Natural killer cell treated with Interleukin-12 subunit alpha and Interleukin-12 subunit beta and Interleukin-15 and Interleukin-18, amount 100 ng/mL, for 72 hours (primary cell): Measurements from ENCODE around the gene LRMDA. TPM values are rescaled to one million over a fixed set of nuclear protein-coding genes. Genes with fewer than 3 reads are reported as not detected.
"Not testable (repeated sequence)": the region's sequence is repeated elsewhere in the genome, so short reads cannot be mapped to it uniquely, and the experiment has no call there.

Source experiments
- ATAC-seq, 2 donors: fragments of 150-1000 bp; cut with Tn5 transposase in 1 of 2; sonication (Bioruptor Pico), chemical (Tn5 transposase) in 1 of 2; 2 replicates each; pipeline ENCODE4 v1.10.0; 2021
- DNase-seq: peaks from one replicate; pipeline ENCODE4 v3.0.0; 2022; ENCODE audit warnings: low spot score
- H3K27ac Mint-ChIP-seq, 2 donors: 1 replicate in 1 of 2; 2 replicates in 1 of 2; pipeline ENCODE4 v1.8.0; 2022; ENCODE audit warnings: mixed read lengths in 2 of 2, mild to moderate bottlenecking in 1 of 2, moderate library complexity in 1 of 2
- H3K27me3 Mint-ChIP-seq, 2 donors: 1 replicate in 1 of 2; 2 replicates in 1 of 2; pipeline ENCODE4 v1.8.0; 2022; ENCODE audit warnings: mixed read lengths in 2 of 2
- H3K36me3 Mint-ChIP-seq: one replicate; pipeline ENCODE4 v1.8.0; 2022; ENCODE audit warnings: mixed read lengths
- H3K4me1 Mint-ChIP-seq, 2 donors: 1 replicate in 1 of 2; 2 replicates in 1 of 2; pipeline ENCODE4 v1.8.0; 2022; ENCODE audit warnings: low read depth in 2 of 2, mixed read lengths in 2 of 2, mild to moderate bottlenecking in 1 of 2
- H3K4me3 Mint-ChIP-seq: one replicate; pipeline ENCODE4 v1.8.0; 2022; ENCODE audit warnings: mixed read lengths
- H3K9me3 Mint-ChIP-seq: 2 replicates; pipeline ENCODE4 v1.8.0; 2022; ENCODE audit warnings: mixed read lengths
- total RNA-seq, 2 donors: library from RNA; stranded (reverse); gene quantifications; one replicate each; pipeline ENCODE4 v1.2.3, GENCODE V29; 2022

LRMDA gene
- total RNA-seq, 2 donors from 2014 or later, result 0.92 to 1.8 TPM

- DNase-seq (no peak), ATAC-seq (no peak)
- Mint-ChIP-seq H3K9me3 (no peaks in the 10 kb centered on the region), H3K27ac (no peak overlapping the region), H3K27me3 (peaks cover 0 to 4% of the 10 kb centered on the region in 2 donors), H3K4me1 (no peaks in the 10 kb centered on the region), H3K36me3 (no peaks in the 10 kb centered on the region), H3K4me3 (no peak overlapping the region)
Observed at GRCh38 chr10:76122056-76122455, 690.6 kb downstream of the LRMDA start.

GRCh38 chr10:76124280-76124679 is 692.9 kb downstream of the LRMDA start:
- H3K9me3 Mint-ChIP-seq, result no peaks in the 10 kb centered on the region

GRCh38 chr10:76125900-76126299 is 694.5 kb downstream of the LRMDA start:
- H3K4me3 Mint-ChIP-seq, result no peak overlapping the region
- DNase-seq (no peak), ATAC-seq (no peak)
- no peaks in the 10 kb centered on the region for H3K9me3 Mint-ChIP-seq
- peaks cover 0 to 5% of the 10 kb centered on the region in 2 donors for H3K27me3 Mint-ChIP-seq
- H3K27ac Mint-ChIP-seq, result no peak overlapping the region
- H3K36me3 Mint-ChIP-seq, result no peaks in the 10 kb centered on the region
- H3K4me1 Mint-ChIP-seq, result no peaks in the 10 kb centered on the region

More at GRCh38 chr10:76124280-76124679, 692.9 kb downstream of the LRMDA start:
- ATAC-seq (no peak), DNase-seq (no peak)
- no peaks in the 10 kb centered on the region for H3K4me1 Mint-ChIP-seq
- H3K27ac Mint-ChIP-seq, result no peak overlapping the region
- no peaks in the 10 kb centered on the region for H3K36me3 Mint-ChIP-seq
- H3K27me3 Mint-ChIP-seq, result peaks cover 0 to 8% of the 10 kb centered on the region in 2 donors
- H3K4me3 Mint-ChIP-seq, result no peak overlapping the region

GRCh38 chr10:76126607-76127527 is 695.4 kb downstream of the LRMDA start:
- H3K9me3 Mint-ChIP-seq, result no peaks in the 10 kb centered on the region
- no peaks in the 10 kb centered on the region for H3K4me1 Mint-ChIP-seq
- H3K4me3 Mint-ChIP-seq, result no peak overlapping the region
- DNase-seq (no peak), ATAC-seq (no peak)
- no peak overlapping the region for H3K27ac Mint-ChIP-seq
- no peaks in the 10 kb centered on the region for H3K36me3 Mint-ChIP-seq
- peaks cover 0 to 4% of the 10 kb centered on the region in 2 donors for H3K27me3 Mint-ChIP-seq

GRCh38 chr10:76127984-76128589 is 696.7 kb downstream of the LRMDA start:
- no peak overlapping the region for H3K4me3 Mint-ChIP-seq
- DNase-seq, result no peak
- no peaks in the 10 kb centered on the region for H3K36me3 Mint-ChIP-seq
- no peaks in the 10 kb centered on the region for H3K9me3 Mint-ChIP-seq
- no peaks in the 10 kb centered on the region for H3K4me1 Mint-ChIP-seq
- H3K27ac Mint-ChIP-seq, result no peak overlapping the region
- H3K27me3 Mint-ChIP-seq, result peaks cover 0 to 4% of the 10 kb centered on the region in 2 donors
- ATAC-seq, result no peak

GRCh38 chr10:76129213-76129612 is 697.8 kb downstream of the LRMDA start:
- Mint-ChIP-seq H3K27ac (no peak overlapping the region), H3K27me3 (peaks cover 0 to 4% of the 10 kb centered on the region in 2 donors), H3K4me3 (no peak overlapping the region), H3K36me3 (no peaks in the 10 kb centered on the region), H3K9me3 (no peaks in the 10 kb centered on the region), H3K4me1 (no peaks in the 10 kb centered on the region)
- no peak for ATAC-seq
- no peak for DNase-seq

GRCh38 chr10:76130892-76131291 is 699.5 kb downstream of the LRMDA start:
- DNase-seq (no peak), ATAC-seq (no peak)
- peaks cover 0 to 4% of the 10 kb centered on the region in 2 donors for H3K27me3 Mint-ChIP-seq
- no peak overlapping the region for H3K27ac Mint-ChIP-seq
- no peaks in the 10 kb centered on the region for H3K36me3 Mint-ChIP-seq
- H3K4me1 Mint-ChIP-seq, result no peaks in the 10 kb centered on the region
- H3K4me3 Mint-ChIP-seq, result no peak overlapping the region
- H3K9me3 Mint-ChIP-seq, result no peaks in the 10 kb centered on the region

GRCh38 chr10:76133597-76134255 is 702.3 kb downstream of the LRMDA start:
- no peak for DNase-seq
- H3K27ac Mint-ChIP-seq, result no peak overlapping the region
- H3K36me3 Mint-ChIP-seq, result no peaks in the 10 kb centered on the region
- peak in 1 of 2 donors; percentile 32 for ATAC-seq
- H3K4me1 Mint-ChIP-seq, result no peaks in the 10 kb centered on the region
- H3K4me3 Mint-ChIP-seq, result no peak overlapping the region
- no peaks in the 10 kb centered on the region for H3K9me3 Mint-ChIP-seq
- no peaks in the 10 kb centered on the region for H3K27me3 Mint-ChIP-seq

GRCh38 chr10:76136961-76137360 is 705.5 kb downstream of the LRMDA start:
- no peak overlapping the region for H3K4me3 Mint-ChIP-seq
- H3K4me1 Mint-ChIP-seq, result no peaks in the 10 kb centered on the region
- H3K27ac Mint-ChIP-seq, result no peak overlapping the region
- peaks cover 0 to 2% of the 10 kb centered on the region in 2 donors for H3K27me3 Mint-ChIP-seq
- no peak for ATAC-seq
- H3K36me3 Mint-ChIP-seq, result no peaks in the 10 kb centered on the region
- H3K9me3 Mint-ChIP-seq, result no peaks in the 10 kb centered on the region
- no peak for DNase-seq

GRCh38 chr10:76138286-76138685 is 706.9 kb downstream of the LRMDA start:
- Mint-ChIP-seq H3K27me3 (peaks cover 0 to 2% of the 10 kb centered on the region in 2 donors), H3K27ac (no peak overlapping the region), H3K9me3 (no peaks in the 10 kb centered on the region), H3K4me3 (no peak overlapping the region), H3K36me3 (no peaks in the 10 kb centered on the region), H3K4me1 (no peaks in the 10 kb centered on the region)
- ATAC-seq (no peak), DNase-seq (no peak)

GRCh38 chr10:76138906-76139305 is 707.5 kb downstream of the LRMDA start:
- DNase-seq (no peak), ATAC-seq (no peak)
- H3K9me3 Mint-ChIP-seq, result no peaks in the 10 kb centered on the region
- no peaks in the 10 kb centered on the region for H3K4me1 Mint-ChIP-seq
- peaks cover 0 to 2% of the 10 kb centered on the region in 2 donors for H3K27me3 Mint-ChIP-seq
- no peak overlapping the region for H3K27ac Mint-ChIP-seq
- H3K4me3 Mint-ChIP-seq, result no peak overlapping the region
- no peaks in the 10 kb centered on the region for H3K36me3 Mint-ChIP-seq

- Mint-ChIP-seq H3K4me3 (no peak overlapping the region), H3K4me1 (no peaks in the 10 kb centered on the region), H3K36me3 (no peaks in the 10 kb centered on the region), H3K27ac (no peak overlapping the region), H3K27me3 (peaks cover 0 to 2% of the 10 kb centered on the region in 2 donors), H3K9me3 (no peaks in the 10 kb centered on the region)
- ATAC-seq (no peak), DNase-seq (no peak)
Observed at GRCh38 chr10:76139431-76139830, 708.0 kb downstream of the LRMDA start.

GRCh38 chr10:76141376-76141775 is 710.0 kb downstream of the LRMDA start:
- H3K4me3 Mint-ChIP-seq, result no peak overlapping the region
- no peaks in the 10 kb centered on the region for H3K36me3 Mint-ChIP-seq
- ATAC-seq (no peak), DNase-seq (no peak)
- H3K27me3 Mint-ChIP-seq, result peaks cover 0 to 2% of the 10 kb centered on the region in 2 donors
- peaks cover 4% of the 10 kb centered on the region for H3K9me3 Mint-ChIP-seq
- H3K4me1 Mint-ChIP-seq, result no peaks in the 10 kb centered on the region
- H3K27ac Mint-ChIP-seq, result no peak overlapping the region

- H3K4me1 Mint-ChIP-seq, H3K4me3 Mint-ChIP-seq, H3K27ac Mint-ChIP-seq, H3K27me3 Mint-ChIP-seq, ATAC-seq, H3K9me3 Mint-ChIP-seq, H3K36me3 Mint-ChIP-seq, DNase-seq: not testable (repeated sequence)
Observed at GRCh38 chr10:76148217-76148616, 716.8 kb downstream of the LRMDA start.
